Measurements from ENCODE around the gene SP3. TPM values are rescaled to one million over a fixed set of nuclear protein-coding genes. Genes with fewer than 3 reads are reported as not detected.

The SP3 gene
- total and polyA plus RNA-seq, 2 experiments from 2014 or later = 24.1 to 110 TPM

DNA sequence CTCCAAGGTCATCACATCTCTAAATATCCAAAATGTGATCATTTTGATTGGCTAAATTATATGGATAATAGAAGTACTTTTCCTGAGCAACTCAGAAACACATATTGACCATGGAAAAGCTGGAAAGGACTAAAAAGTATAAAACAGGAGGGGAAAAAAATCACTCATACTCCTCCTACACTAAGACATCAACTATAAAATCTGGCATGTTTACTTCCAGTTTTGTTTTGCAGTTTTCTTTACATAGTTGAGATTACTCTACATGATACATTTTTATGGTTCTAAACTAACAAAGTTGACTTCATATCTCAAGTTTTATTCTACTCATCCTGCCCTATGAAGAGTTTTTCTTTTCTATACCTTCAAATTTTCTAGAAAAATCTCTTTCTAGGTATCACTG lies 46.0 kb upstream of the SP3 start:
- Mint-ChIP-seq H3K4me1 (peaks cover 32% of the 10 kb centered on the region), H3K36me3 (ENCODE audit: low read depth) (no peaks in the 10 kb centered on the region), H3K9me3 (no peaks in the 10 kb centered on the region), H3K27ac (no peak overlapping the region), H3K4me3 (no peak overlapping the region), H3K27me3 (ENCODE audit: insufficient read depth, low read depth, poor library complexity) (peaks cover 6% of the 10 kb centered on the region)
- Histone ChIP-seq H3K27ac (ENCODE audit: low read depth) (no peak overlapping the region), H3K9me2 (ENCODE audit: insufficient read depth) (no peaks in the 10 kb centered on the region), H3K4me1 (ENCODE audit: insufficient read depth) (peaks cover 25% of the 10 kb centered on the region), H3K79me2 (replicated peaks; ENCODE audit: insufficient read depth) (no peaks in the 10 kb centered on the region), H4K20me1 (replicated peaks; ENCODE audit: insufficient read depth) (no peaks in the 10 kb centered on the region), H3K36me3 (ENCODE audit: insufficient read depth) (no peaks in the 10 kb centered on the region), H2AFZ (no peak overlapping the region), H3F3A (replicated peaks; ENCODE audit: low read depth) (no peaks in the 10 kb centered on the region), H3K4me2 (no peak overlapping the region), H3K27me3 (ENCODE audit: insufficient read depth) (peaks cover 12% of the 10 kb centered on the region; the same call in 1 of the 2 replicates), H3K4me3 (no peak overlapping the region)
- ATAC-seq = no peak
- DNase-seq (ENCODE audit: low spot score) = no peak
- TF ChIP-seq ZNF114 (CRISPR knock-in tag; IDR thresholded peaks at IDR 0.05) = no peak
- TF ChIP-seq, protein P1, sequence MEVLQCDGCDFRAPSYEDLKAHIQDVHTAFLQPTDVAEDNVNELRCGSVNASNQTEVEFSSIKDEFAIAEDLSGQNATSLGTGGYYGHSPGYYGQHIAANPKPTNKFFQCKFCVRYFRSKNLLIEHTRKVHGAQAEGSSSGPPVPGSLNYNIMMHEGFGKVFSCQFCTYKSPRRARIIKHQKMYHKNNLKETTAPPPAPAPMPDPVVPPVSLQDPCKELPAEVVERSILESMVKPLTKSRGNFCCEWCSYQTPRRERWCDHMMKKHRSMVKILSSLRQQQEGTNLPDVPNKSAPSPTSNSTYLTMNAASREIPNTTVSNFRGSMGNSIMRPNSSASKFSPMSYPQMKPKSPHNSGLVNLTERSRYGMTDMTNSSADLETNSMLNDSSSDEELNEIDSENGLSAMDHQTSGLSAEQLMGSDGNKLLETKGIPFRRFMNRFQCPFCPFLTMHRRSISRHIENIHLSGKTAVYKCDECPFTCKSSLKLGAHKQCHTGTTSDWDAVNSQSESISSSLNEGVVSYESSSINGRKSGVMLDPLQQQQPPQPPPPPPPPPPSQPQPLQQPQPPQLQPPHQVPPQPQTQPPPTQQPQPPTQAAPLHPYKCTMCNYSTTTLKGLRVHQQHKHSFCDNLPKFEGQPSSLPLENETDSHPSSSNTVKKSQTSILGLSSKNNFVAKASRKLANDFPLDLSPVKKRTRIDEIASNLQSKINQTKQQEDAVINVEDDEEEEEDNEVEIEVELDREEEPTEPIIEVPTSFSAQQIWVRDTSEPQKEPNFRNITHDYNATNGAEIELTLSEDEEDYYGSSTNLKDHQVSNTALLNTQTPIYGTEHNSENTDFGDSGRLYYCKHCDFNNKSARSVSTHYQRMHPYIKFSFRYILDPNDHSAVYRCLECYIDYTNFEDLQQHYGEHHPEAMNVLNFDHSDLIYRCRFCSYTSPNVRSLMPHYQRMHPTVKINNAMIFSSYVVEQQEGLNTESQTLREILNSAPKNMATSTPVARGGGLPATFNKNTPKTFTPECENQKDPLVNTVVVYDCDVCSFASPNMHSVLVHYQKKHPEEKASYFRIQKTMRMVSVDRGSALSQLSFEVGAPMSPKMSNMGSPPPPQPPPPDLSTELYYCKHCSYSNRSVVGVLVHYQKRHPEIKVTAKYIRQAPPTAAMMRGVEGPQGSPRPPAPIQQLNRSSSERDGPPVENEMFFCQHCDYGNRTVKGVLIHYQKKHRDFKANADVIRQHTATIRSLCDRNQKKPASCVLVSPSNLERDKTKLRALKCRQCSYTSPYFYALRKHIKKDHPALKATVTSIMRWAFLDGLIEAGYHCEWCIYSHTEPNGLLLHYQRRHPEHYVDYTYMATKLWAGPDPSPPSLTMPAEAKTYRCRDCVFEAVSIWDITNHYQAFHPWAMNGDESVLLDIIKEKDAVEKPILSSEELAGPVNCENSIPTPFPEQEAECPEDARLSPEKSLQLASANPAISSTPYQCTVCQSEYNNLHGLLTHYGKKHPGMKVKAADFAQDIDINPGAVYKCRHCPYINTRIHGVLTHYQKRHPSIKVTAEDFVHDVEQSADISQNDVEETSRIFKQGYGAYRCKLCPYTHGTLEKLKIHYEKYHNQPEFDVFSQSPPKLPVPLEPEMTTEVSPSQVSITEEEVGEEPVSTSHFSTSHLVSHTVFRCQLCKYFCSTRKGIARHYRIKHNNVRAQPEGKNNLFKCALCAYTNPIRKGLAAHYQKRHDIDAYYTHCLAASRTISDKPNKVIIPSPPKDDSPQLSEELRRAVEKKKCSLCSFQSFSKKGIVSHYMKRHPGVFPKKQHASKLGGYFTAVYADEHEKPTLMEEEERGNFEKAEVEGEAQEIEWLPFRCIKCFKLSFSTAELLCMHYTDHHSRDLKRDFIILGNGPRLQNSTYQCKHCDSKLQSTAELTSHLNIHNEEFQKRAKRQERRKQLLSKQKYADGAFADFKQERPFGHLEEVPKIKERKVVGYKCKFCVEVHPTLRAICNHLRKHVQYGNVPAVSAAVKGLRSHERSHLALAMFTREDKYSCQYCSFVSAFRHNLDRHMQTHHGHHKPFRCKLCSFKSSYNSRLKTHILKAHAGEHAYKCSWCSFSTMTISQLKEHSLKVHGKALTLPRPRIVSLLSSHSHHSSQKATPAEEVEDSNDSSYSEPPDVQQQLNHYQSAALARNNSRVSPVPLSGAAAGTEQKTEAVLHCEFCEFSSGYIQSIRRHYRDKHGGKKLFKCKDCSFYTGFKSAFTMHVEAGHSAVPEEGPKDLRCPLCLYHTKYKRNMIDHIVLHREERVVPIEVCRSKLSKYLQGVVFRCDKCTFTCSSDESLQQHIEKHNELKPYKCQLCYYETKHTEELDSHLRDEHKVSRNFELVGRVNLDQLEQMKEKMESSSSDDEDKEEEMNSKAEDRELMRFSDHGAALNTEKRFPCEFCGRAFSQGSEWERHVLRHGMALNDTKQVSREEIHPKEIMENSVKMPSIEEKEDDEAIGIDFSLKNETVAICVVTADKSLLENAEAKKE (CRISPR knock-in tag; IDR thresholded peaks at IDR 0.05) = no peak
- TF ChIP-seq EZH2 (IDR thresholded peaks at IDR 0.05; ENCODE audit: low read depth, unreplicated experiment) = no peak
- TF ChIP-seq STAT1 (IDR thresholded peaks at IDR 0.05; ENCODE audit: unreplicated experiment) = no peak
- TF ChIP-seq, protein P2, sequence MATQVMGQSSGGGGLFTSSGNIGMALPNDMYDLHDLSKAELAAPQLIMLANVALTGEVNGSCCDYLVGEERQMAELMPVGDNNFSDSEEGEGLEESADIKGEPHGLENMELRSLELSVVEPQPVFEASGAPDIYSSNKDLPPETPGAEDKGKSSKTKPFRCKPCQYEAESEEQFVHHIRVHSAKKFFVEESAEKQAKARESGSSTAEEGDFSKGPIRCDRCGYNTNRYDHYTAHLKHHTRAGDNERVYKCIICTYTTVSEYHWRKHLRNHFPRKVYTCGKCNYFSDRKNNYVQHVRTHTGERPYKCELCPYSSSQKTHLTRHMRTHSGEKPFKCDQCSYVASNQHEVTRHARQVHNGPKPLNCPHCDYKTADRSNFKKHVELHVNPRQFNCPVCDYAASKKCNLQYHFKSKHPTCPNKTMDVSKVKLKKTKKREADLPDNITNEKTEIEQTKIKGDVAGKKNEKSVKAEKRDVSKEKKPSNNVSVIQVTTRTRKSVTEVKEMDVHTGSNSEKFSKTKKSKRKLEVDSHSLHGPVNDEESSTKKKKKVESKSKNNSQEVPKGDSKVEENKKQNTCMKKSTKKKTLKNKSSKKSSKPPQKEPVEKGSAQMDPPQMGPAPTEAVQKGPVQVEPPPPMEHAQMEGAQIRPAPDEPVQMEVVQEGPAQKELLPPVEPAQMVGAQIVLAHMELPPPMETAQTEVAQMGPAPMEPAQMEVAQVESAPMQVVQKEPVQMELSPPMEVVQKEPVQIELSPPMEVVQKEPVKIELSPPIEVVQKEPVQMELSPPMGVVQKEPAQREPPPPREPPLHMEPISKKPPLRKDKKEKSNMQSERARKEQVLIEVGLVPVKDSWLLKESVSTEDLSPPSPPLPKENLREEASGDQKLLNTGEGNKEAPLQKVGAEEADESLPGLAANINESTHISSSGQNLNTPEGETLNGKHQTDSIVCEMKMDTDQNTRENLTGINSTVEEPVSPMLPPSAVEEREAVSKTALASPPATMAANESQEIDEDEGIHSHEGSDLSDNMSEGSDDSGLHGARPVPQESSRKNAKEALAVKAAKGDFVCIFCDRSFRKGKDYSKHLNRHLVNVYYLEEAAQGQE (IDR thresholded peaks at IDR 0.05; ENCODE audit: unreplicated experiment) = no peak
- no peak for TF ChIP-seq POLR2AphosphoS5 (IDR thresholded peaks at IDR 0.05; ENCODE audit: low read depth)
- no peak for TF ChIP-seq JUNB (IDR thresholded peaks at IDR 0.05; ENCODE audit: unreplicated experiment)
- TF ChIP-seq, protein P3, sequence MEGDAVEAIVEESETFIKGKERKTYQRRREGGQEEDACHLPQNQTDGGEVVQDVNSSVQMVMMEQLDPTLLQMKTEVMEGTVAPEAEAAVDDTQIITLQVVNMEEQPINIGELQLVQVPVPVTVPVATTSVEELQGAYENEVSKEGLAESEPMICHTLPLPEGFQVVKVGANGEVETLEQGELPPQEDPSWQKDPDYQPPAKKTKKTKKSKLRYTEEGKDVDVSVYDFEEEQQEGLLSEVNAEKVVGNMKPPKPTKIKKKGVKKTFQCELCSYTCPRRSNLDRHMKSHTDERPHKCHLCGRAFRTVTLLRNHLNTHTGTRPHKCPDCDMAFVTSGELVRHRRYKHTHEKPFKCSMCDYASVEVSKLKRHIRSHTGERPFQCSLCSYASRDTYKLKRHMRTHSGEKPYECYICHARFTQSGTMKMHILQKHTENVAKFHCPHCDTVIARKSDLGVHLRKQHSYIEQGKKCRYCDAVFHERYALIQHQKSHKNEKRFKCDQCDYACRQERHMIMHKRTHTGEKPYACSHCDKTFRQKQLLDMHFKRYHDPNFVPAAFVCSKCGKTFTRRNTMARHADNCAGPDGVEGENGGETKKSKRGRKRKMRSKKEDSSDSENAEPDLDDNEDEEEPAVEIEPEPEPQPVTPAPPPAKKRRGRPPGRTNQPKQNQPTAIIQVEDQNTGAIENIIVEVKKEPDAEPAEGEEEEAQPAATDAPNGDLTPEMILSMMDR (conservative IDR thresholded peaks at IDR 0.05; ENCODE audit: low read depth in 2 of 2) = no peak
- TF ChIP-seq, protein P4, sequence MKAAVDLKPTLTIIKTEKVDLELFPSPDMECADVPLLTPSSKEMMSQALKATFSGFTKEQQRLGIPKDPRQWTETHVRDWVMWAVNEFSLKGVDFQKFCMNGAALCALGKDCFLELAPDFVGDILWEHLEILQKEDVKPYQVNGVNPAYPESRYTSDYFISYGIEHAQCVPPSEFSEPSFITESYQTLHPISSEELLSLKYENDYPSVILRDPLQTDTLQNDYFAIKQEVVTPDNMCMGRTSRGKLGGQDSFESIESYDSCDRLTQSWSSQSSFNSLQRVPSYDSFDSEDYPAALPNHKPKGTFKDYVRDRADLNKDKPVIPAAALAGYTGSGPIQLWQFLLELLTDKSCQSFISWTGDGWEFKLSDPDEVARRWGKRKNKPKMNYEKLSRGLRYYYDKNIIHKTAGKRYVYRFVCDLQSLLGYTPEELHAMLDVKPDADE (IDR thresholded peaks at IDR 0.05) = no peak
- TF ChIP-seq ZNF331 (CRISPR knock-in tag; IDR thresholded peaks at IDR 0.05; ENCODE audit: low read depth) = no peak
- TF ChIP-seq CREB1 (CRISPR knock-in tag; IDR thresholded peaks at IDR 0.05; ENCODE audit: low read depth) = no peak
- no peak for TF ChIP-seq EZH2phosphoT487 (IDR thresholded peaks at IDR 0.05; ENCODE audit: unreplicated experiment)
- no peak for TF ChIP-seq NANOG (IDR thresholded peaks at IDR 0.05; ENCODE audit: borderline replicate concordance)

Data from GM23338 (cell line).